Neuronal stem cell (in vitro differentiated cells): ENCODE data around the gene UNC13D.

Experiments used
- DNase-seq: peaks from one replicate; pipeline ENCODE4 v3.0.0-alpha.2; 2013; ENCODE audit warnings: low spot score
- H2AFZ ChIP-seq: one replicate; pipeline ENCODE4 v1.6.1; 2013; ENCODE audit warnings: mild to moderate bottlenecking, low read length, inconsistent platforms
- H2AK5ac ChIP-seq: 2 replicates; pipeline ENCODE4 v1.6.1; 2013; ENCODE audit warnings: low read depth, mild to moderate bottlenecking, inconsistent platforms, low read length, moderate library complexity, mixed read lengths
- H2BK120ac ChIP-seq: 2 replicates; pipeline ENCODE4 v1.6.1; 2013; ENCODE audit warnings: low read depth, mild to moderate bottlenecking, inconsistent platforms, low read length, moderate library complexity, mixed read lengths
- H2BK12ac ChIP-seq: one replicate; pipeline ENCODE4 v1.6.1; 2013; ENCODE audit warnings: low read length, inconsistent platforms
- H2BK15ac ChIP-seq: 2 replicates; pipeline ENCODE4 v1.6.1; 2013; ENCODE audit warnings: mild to moderate bottlenecking, low read length, inconsistent platforms, mixed read lengths
- H2BK5ac ChIP-seq: one replicate; pipeline ENCODE4 v1.6.1; 2013; ENCODE audit warnings: inconsistent platforms, mild to moderate bottlenecking, low read length, moderate library complexity
- H3K14ac ChIP-seq: one replicate; pipeline ENCODE4 v1.6.1; 2013; ENCODE audit warnings: low read length, inconsistent platforms
- H3K18ac ChIP-seq: 2 replicates; pipeline ENCODE4 v1.6.1; 2013; ENCODE audit warnings: low read length, inconsistent platforms
- H3K23ac ChIP-seq: 2 replicates; pipeline ENCODE4 v1.6.1; 2013; ENCODE audit warnings: low read depth, mild to moderate bottlenecking, mixed read lengths, low read length, inconsistent platforms; ENCODE audit not compliant: poor library complexity
- H3K27ac ChIP-seq: replicated peaks from 3 replicates; pipeline ENCODE4 v1.5.1; 2013; ENCODE audit warnings: low read length, inconsistent platforms
- H3K27me3 ChIP-seq, 3 experiments: 2 replicates each; pipeline ENCODE4 v1.6.1; 2013; ENCODE audit warnings: low read length in 3 of 3, mild to moderate bottlenecking in 2 of 3, inconsistent platforms in 1 of 3, low read depth in 1 of 3, mixed read lengths in 1 of 3, moderate library complexity in 1 of 3; ENCODE audit not compliant: control insufficient read depth in 3 of 3, insufficient read depth in 3 of 3
- H3K36me3 ChIP-seq, 2 donors: replicated peaks in 1 of 2; 2 replicates each; pipeline ENCODE4 v1.6.1; 2013; ENCODE audit warnings: low read length in 2 of 2; ENCODE audit not compliant: control insufficient read depth in 2 of 2, insufficient read depth in 2 of 2
- H3K4ac ChIP-seq: 2 replicates; pipeline ENCODE4 v1.6.1; 2013; ENCODE audit warnings: inconsistent platforms, mild to moderate bottlenecking, low read length, moderate library complexity
- H3K4me1 ChIP-seq, 2 donors: 1 replicate in 1 of 2; 2 replicates in 1 of 2; pipeline ENCODE4 v1.6.1; 2013; ENCODE audit warnings: low read length in 2 of 2, low read depth in 1 of 2; ENCODE audit not compliant: control insufficient read depth in 2 of 2, insufficient read depth in 1 of 2
- H3K4me2 ChIP-seq: one replicate; pipeline ENCODE4 v1.6.1; 2013; ENCODE audit warnings: mild to moderate bottlenecking, low read length, inconsistent platforms; ENCODE audit not compliant: insufficient read depth, poor library complexity, severe bottlenecking
- H3K4me3 ChIP-seq, 2 donors: 2 replicates each; pipeline ENCODE4 v1.5.1; 2013; ENCODE audit warnings: low read length in 2 of 2, mild to moderate bottlenecking in 2 of 2, inconsistent platforms in 1 of 2, moderate library complexity in 1 of 2
- H3K79me1 ChIP-seq: one replicate; pipeline ENCODE4 v1.6.1; 2013; ENCODE audit warnings: low read depth, mild to moderate bottlenecking, inconsistent platforms, low read length, moderate library complexity
- H3K9ac ChIP-seq: one replicate; pipeline ENCODE4 v1.6.1; 2013; ENCODE audit warnings: mild to moderate bottlenecking, low read depth, low read length, inconsistent platforms; ENCODE audit not compliant: poor library complexity
- H3K9me3 ChIP-seq, 2 donors: replicated peaks in 1 of 2; 2 replicates each; pipeline versions ENCODE3 to v1.6.1; 2013; ENCODE audit warnings: low read length in 2 of 2, mild to moderate bottlenecking in 2 of 2, inconsistent platforms in 1 of 2, low read depth in 1 of 2, mixed read lengths in 1 of 2, moderate library complexity in 1 of 2; ENCODE audit not compliant: control insufficient read depth in 2 of 2, insufficient read depth in 1 of 2
- H4K8ac ChIP-seq: one replicate; pipeline ENCODE4 v1.6.1; 2013; ENCODE audit warnings: low read depth, mild to moderate bottlenecking, inconsistent platforms, low read length, moderate library complexity
- H4K91ac ChIP-seq: one replicate; pipeline ENCODE4 v1.6.1; 2013; ENCODE audit warnings: low read length, low read depth, mild to moderate bottlenecking, inconsistent platforms; ENCODE audit not compliant: poor library complexity
- WGBS, 2 donors: extraction: QIAGEN DNeasy Blood & Tissue Kit; methylation state at CpG; one replicate each; pipeline ENCODE4 v1.1.7; 2013; ENCODE audit warnings: missing lambda C conversion rate in 2 of 2, mixed read lengths in 1 of 2; ENCODE audit not compliant: insufficient read length in 2 of 2, insufficient replicate concordance in 1 of 2; ENCODE audit errors: extremely low coverage in 2 of 2; 5-methylcytosine and 5-hydroxymethylcytosine counted together

The UNC13D gene

GRCh38 chr17:75878174-75878998 lies 34.2 kb upstream of the UNC13D start, which contains the start of gene TRIM47:
TRIM47 (minus strand) TSS chr17:75878581; CDS start chr17:75878548, 33 bp downstream.
- Histone ChIP-seq H3K14ac (no peak within 1 kb of the TSS), H4K8ac (no peak within 1 kb of the TSS), H3K18ac (peak within 1 kb of the TSS; percentile 94), H3K79me1 (no peaks in the 10 kb centered on the region), H3K4me3 (peak within 1 kb of the TSS; percentile 28 to 79), H3K27ac (no peak within 1 kb of the TSS), H3K36me3 (no peaks in the 10 kb centered on the region), H2BK5ac (peak within 1 kb of the TSS; percentile 87), H3K27me3 (peaks cover 14 to 83% (median 40%) of the 10 kb centered on the region in 3 experiments), H3K4me2 (peak within 1 kb of the TSS; percentile 96), H2BK120ac (peak within 1 kb of the TSS; percentile 61), H3K4ac (no peak within 1 kb of the TSS), H3K9me3 (no peaks in the 10 kb centered on the region), H3K23ac (peak within 1 kb of the TSS; percentile 75), H2BK12ac (peak within 1 kb of the TSS; percentile 16), H2AK5ac (peak within 1 kb of the TSS; percentile 99), H3K4me1 (peaks cover 2 to 5% of the 10 kb centered on the region in 2 donors), H2BK15ac (peak within 1 kb of the TSS; percentile 67), H2AFZ (peak within 1 kb of the TSS; percentile 91), H3K9ac (peak within 1 kb of the TSS; percentile 77), H4K91ac (no peak within 1 kb of the TSS)
- WGBS, 2 donors, result no CpG with 5 or more reads among the region's 87 CpGs
- no peak for DNase-seq

GRCh38 chr17:75877752-75878173 lies 33.6 kb upstream of the UNC13D start:
- WGBS, 2 donors, result no CpG with 5 or more reads among the region's 56 CpGs
- Histone ChIP-seq H2BK120ac (peak overlapping the region; percentile 61), H3K9ac (peak overlapping the region; percentile 77), H3K36me3 (no peaks in the 10 kb centered on the region), H3K14ac (no peak overlapping the region), H2BK15ac (peak overlapping the region; percentile 67), H3K4me3 (peak overlapping the region; percentile 28 to 79), H2BK5ac (peak overlapping the region; percentile 87), H2AFZ (peak overlapping the region; percentile 91), H3K4me2 (peak overlapping the region; percentile 96), H3K23ac (peak overlapping the region; percentile 75), H3K4me1 (peaks cover 5% of the 10 kb centered on the region in 2 donors), H2AK5ac (no peak overlapping the region), H3K4ac (no peak overlapping the region), H3K27ac (no peak overlapping the region), H3K9me3 (no peaks in the 10 kb centered on the region), H3K18ac (peak overlapping the region; percentile 94), H3K79me1 (no peaks in the 10 kb centered on the region), H4K8ac (no peak overlapping the region), H3K27me3 (peaks cover 14 to 83% (median 40%) of the 10 kb centered on the region in 3 experiments), H2BK12ac (peak overlapping the region; percentile 16), H4K91ac (no peak overlapping the region)
- DNase-seq, result peak; percentile 61

GRCh38 chr17:75876938-75877751 lies 32.9 kb upstream of the UNC13D start:
- no peak for DNase-seq
- Histone ChIP-seq H2AK5ac (peak overlapping the region; percentile 99), H3K27ac (no peak overlapping the region), H3K4me3 (peak overlapping the region; percentile 28 to 79), H2BK12ac (peak overlapping the region; percentile 99), H3K4me1 (peaks cover 5 to 10% of the 10 kb centered on the region in 2 donors), H3K14ac (no peak overlapping the region), H3K18ac (peak overlapping the region; percentile 80), H2BK5ac (peak overlapping the region; percentile 48), H3K9ac (peak overlapping the region; percentile 71), H2BK120ac (peak overlapping the region; percentile 42), H3K9me3 (no peaks in the 10 kb centered on the region), H2BK15ac (peak overlapping the region; percentile 75), H3K27me3 (peaks cover 14 to 83% (median 40%) of the 10 kb centered on the region in 3 experiments), H4K91ac (no peak overlapping the region), H2AFZ (peak overlapping the region; percentile 91), H4K8ac (no peak overlapping the region), H3K4ac (no peak overlapping the region), H3K23ac (peak overlapping the region; percentile 89), H3K79me1 (no peaks in the 10 kb centered on the region), H3K36me3 (no peaks in the 10 kb centered on the region), H3K4me2 (peak overlapping the region; percentile 96)
- whole genome bisulfite sequencing, 2 donors, result no CpG with 5 or more reads among the region's 41 CpGs
